Adrenal gland (tissue), 19 donors: ENCODE measurements around the gene CLEC2L. TPM values are rescaled to one million over a fixed set of nuclear protein-coding genes. Genes with fewer than 3 reads are reported as not detected.

Experiments used
- DNase-seq, 7 donors: peaks; one replicate each; pipeline ENCODE4 v3.0.0-alpha.2; 2019 to 2020
- H3K27ac ChIP-seq, 5 donors: fragments of 200-600 bp; sonication (generic) in 4 of 5; 1 replicate in 3 of 5; 2 replicates in 2 of 5; pipeline versions ENCODE4 v1.5.1 to v1.8.0; 2016 to 2020; ENCODE audit warnings: mild to moderate bottlenecking in 1 of 5
- H3K27me3 ChIP-seq: fragments of 200-600 bp; 2 replicates; pipeline ENCODE4 v1.8.0; 2021
- H3K36me3 ChIP-seq, 2 donors: fragments of 200-600 bp; replicated peaks in 1 of 2; 1 replicate in 1 of 2; 2 replicates in 1 of 2; pipeline versions ENCODE4 v1.5.1 to v1.8.0; 2018 to 2022
- H3K4me1 ChIP-seq, 2 donors: fragments of 200-600 bp; replicated peaks in 1 of 2; 1 replicate in 1 of 2; 2 replicates in 1 of 2; pipeline versions ENCODE4 v1.5.1 to v1.8.0; 2018 to 2021
- H3K4me3 ChIP-seq, 4 donors: fragments of 200-600 bp; sonication (generic) in 3 of 4; one replicate each; pipeline ENCODE4 v1.5.1; 2016 to 2018
- H3K9me3 ChIP-seq, 3 donors: fragments of 200-600 bp; sonication (generic) in 1 of 3; replicated peaks in 1 of 3; 1 replicate in 2 of 3; 2 replicates in 1 of 3; pipeline versions ENCODE4 v1.5.1 to v1.8.0; 2016 to 2021
- POLR2A ChIP-seq, 2 donors: fragments of 450-650 bp; IDR thresholded peaks; one replicate each; pipeline ENCODE4 v1.6.1; 2017; ENCODE audit warnings: antibody characterized with exemption in 2 of 2, mild to moderate bottlenecking in 2 of 2, moderate library complexity in 1 of 2
- WGBS, 4 donors: extraction: QIAGEN DNeasy Blood & Tissue Kit in 2 of 4; methylation state at CpG; one replicate each; pipeline versions ENCODE4 v1.1.5 to v1.1.7; 2013 to 2017; 5-methylcytosine and 5-hydroxymethylcytosine counted together
- intact Hi-C, 2 donors: fragments of 100-400 bp; cut with DNase I; formaldehyde crosslinking; loops; one replicate each; pipeline versions ENCODE4 v1.14.1 to v1.15.0; 2022 to 2023
- long read RNA-seq, 10 donors: library from polyadenylated mRNA in 3 of 10; unstranded in 2 of 10; stranded (forward) in 1 of 10; transcript quantifications; one replicate each; pipeline ENCODE4 v2.0.0 and lab custom pipeline, GENCODE V29; 2021 to 2026
- polyA plus RNA-seq, 3 donors: library from polyadenylated mRNA; stranded (reverse); fragments of 200-250 nt in 2 of 3; fragments of 350-450 nt in 1 of 3; fragmentation: Illumina TruSeq in 1 of 3; extraction: RNeasy Lipid Tissue Mini Kit (QIAGEN cat#74804) in 1 of 3; gene quantifications; one replicate each; pipeline ENCODE4 v1.2.3, GENCODE V29; 2013 to 2014
- total RNA-seq, 9 donors: library from RNA; depleted of rRNA in 4 of 9; stranded (reverse); fragments of >200 nt in 4 of 9; fragments of 120-200 nt in 1 of 9; fragmentation: NEBNext Ultra II Directional in 1 of 9; extraction: Animal tissue kit (Norgen Biotek cat#: 25700) in 1 of 9; gene quantifications; one replicate each; pipeline versions ENCODE4 v1.1.0 to v1.2.4, GENCODE V29; 2013 to 2023
- TF ChIP-seq, protein P1 (sequence below), 6 experiments: fragments of 450-650 bp in 4 of 6; fragments of 200-600 bp in 2 of 6; sonication (generic) in 1 of 6; IDR thresholded peaks; 1 replicate in 5 of 6; 2 replicates in 1 of 6; pipeline versions ENCODE4 v1.5.1 to v1.8.0; 2016 to 2021; ENCODE audit warnings: antibody characterized with exemption in 6 of 6, mild to moderate bottlenecking in 2 of 6, moderate library complexity in 1 of 6
- donor health status: healthy with polysubstance abuse.
- donor health status: Bipolar disorder and iron deficiency.
- donor health status: DM: yes; HTN: yes; CAD: no.
- donor health status: DM: no; HTN: no; CAD: no.
- donor health status: DM: no; HTN: no; CAD: no.
- donor health status: DM: yes; HTN: yes; CAD: no.

CLEC2L gene
- total RNA-seq = under 1 TPM in 2 of 9 donors, not detected in 7; 0.06 to 0.18 TPM
- not detected for polyA plus RNA-seq
- long read RNA-seq, donor 1 = 0 reads
- long read RNA-seq, donor 2 = 0 reads
- long read RNA-seq, donor 3 = 0 reads
- long read RNA-seq, donor 4 = 0 reads
- long read RNA-seq, donor 5 = 0 reads
- long read RNA-seq, donor 6 = 0 reads
- long read RNA-seq, donor 7 = 0 reads
- long read RNA-seq, donor 8 = 0 reads
- long read RNA-seq, donor 9 = 0 reads
- long read RNA-seq, donor 10 = 0 reads

DNA sequence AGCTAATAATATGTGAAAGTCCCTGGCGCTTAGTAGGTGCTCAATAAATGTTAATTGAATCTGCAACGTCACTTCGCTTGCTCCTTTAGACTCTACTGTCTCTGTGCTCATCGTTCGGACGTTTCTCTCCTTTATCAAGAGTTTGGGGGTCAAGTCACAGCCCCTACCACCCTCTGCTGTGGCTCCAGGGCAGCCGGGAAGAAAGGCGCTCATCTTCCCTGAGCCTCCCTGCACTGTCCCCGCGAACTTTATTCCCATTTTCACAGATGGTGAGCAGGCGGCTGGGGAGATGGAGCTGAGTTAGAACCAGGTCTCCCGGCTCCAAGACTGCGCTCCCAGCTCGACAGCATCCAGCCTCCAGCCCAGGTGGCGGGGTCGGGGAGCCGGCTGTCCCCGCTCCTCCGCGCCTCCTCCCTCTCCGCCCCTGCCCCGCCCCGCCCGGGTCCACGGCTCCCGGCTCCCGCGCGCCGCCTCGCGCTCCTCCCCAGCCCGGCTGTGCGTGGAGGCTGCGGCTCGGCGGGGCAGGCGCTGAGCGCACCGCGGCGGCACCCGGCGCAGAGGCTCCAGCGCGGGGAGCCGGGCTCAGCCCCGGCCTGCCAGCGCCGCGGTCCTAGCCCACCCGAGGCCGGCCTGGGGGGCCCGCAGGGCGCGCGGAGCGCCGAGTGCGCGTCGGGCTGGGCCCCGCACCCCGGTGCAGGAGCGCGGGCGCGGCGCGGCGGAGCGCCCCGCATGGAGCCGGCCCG is at the start of gene CLEC2L:
Gene CLEC2L, plus strand, starts transcription at position 487 of the 743 bp plus-strand sequence. Its CDS starts 243 bp downstream, at position 730.
- intact Hi-C loops = no loop called here
- H3K9me3 ChIP-seq = no peaks in the 10 kb centered on the region

GRCh38 chr7:139476139-139476538 is 47.3 kb upstream of the CLEC2L start:
- H3K27ac ChIP-seq = no peak overlapping the region
- no peaks in the 10 kb centered on the region for H3K9me3 ChIP-seq
- no peaks in the 10 kb centered on the region for H3K4me1 ChIP-seq
- no peaks in the 10 kb centered on the region for H3K36me3 ChIP-seq
- intact Hi-C loops = no loop called here
- H3K4me3 ChIP-seq = no peak overlapping the region
- 80 to 94% (median 92%) methylated on average over 8 of the region's 8 CpGs for WGBS, 4 donors
- peaks cover 5% of the 10 kb centered on the region for H3K27me3 ChIP-seq
- no peak for DNase-seq
- TF ChIP-seq POLR2A (IDR thresholded peaks at IDR 0.05) = no peak
- TF ChIP-seq, protein P1, sequence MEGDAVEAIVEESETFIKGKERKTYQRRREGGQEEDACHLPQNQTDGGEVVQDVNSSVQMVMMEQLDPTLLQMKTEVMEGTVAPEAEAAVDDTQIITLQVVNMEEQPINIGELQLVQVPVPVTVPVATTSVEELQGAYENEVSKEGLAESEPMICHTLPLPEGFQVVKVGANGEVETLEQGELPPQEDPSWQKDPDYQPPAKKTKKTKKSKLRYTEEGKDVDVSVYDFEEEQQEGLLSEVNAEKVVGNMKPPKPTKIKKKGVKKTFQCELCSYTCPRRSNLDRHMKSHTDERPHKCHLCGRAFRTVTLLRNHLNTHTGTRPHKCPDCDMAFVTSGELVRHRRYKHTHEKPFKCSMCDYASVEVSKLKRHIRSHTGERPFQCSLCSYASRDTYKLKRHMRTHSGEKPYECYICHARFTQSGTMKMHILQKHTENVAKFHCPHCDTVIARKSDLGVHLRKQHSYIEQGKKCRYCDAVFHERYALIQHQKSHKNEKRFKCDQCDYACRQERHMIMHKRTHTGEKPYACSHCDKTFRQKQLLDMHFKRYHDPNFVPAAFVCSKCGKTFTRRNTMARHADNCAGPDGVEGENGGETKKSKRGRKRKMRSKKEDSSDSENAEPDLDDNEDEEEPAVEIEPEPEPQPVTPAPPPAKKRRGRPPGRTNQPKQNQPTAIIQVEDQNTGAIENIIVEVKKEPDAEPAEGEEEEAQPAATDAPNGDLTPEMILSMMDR (IDR thresholded peaks at IDR 0.05) = no peak

More for the DNA sequence above, at the start of gene CLEC2L:
- DNase-seq = no peak
- Histone ChIP-seq H3K4me3 (no peak within 1 kb of the TSS), H3K36me3 (no peaks in the 10 kb centered on the region), H3K4me1 (no peaks in the 10 kb centered on the region), H3K27ac (no peak within 1 kb of the TSS), H3K27me3 (peaks cover 16% of the 10 kb centered on the region)
- TF ChIP-seq, protein P1 (IDR thresholded peaks at IDR 0.05) = no peak
- no peak for TF ChIP-seq POLR2A (IDR thresholded peaks at IDR 0.05)
- WGBS, 4 donors = 2 to 33% (median 6%) methylated on average over 3 to 75 of the region's 75 CpGs

GRCh38 chr7:139476891-139477290 is 46.6 kb upstream of the CLEC2L start:
- intact Hi-C loops = no loop called here
- no peaks in the 10 kb centered on the region for H3K36me3 ChIP-seq
- 84 to 91% (median 88%) methylated on average over 6 of the region's 6 CpGs for WGBS, 4 donors

DNA sequence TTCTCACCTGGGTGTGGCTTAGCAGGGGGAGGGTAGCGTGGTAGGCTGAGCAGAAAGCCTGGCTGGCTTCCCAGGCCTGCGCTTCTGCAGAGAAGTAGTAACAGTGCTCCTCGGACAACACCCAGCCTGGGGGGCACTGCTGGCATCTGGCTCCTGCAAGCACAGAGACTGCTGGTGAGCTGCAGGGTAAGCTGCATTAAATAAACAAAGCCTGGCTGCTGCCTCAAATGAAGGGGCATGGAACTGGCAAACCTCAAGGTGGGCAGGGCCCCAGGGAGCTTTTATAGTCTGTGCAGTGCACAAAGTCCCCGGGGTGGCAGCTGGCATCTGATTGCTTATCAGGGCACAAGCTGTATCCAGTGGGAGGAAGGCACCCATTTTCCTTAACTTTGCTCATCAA is 43.9 kb upstream of the CLEC2L start:
- no peak for DNase-seq
- Histone ChIP-seq H3K36me3 (no peaks in the 10 kb centered on the region), H3K4me1 (peaks cover 4 to 15% of the 10 kb centered on the region in 2 donors), H3K9me3 (no peaks in the 10 kb centered on the region), H3K4me3 (no peak overlapping the region), H3K27ac (no peak overlapping the region), H3K27me3 (peaks cover 30% of the 10 kb centered on the region)
- TF ChIP-seq, protein P1 (IDR thresholded peaks at IDR 0.05) = no peak
- TF ChIP-seq POLR2A (IDR thresholded peaks at IDR 0.05) = no peak
- WGBS, 4 donors = 60 to 83% (median 68%) methylated on average over 1 to 4 of the region's 4 CpGs
- intact Hi-C loops = no loop called here

More at GRCh38 chr7:139476891-139477290, 46.6 kb upstream of the CLEC2L start:
- no peak overlapping the region for H3K27ac ChIP-seq
- no peaks in the 10 kb centered on the region for H3K4me1 ChIP-seq
- H3K4me3 ChIP-seq = no peak overlapping the region
- peaks cover 6% of the 10 kb centered on the region for H3K27me3 ChIP-seq
- TF ChIP-seq, protein P1 (IDR thresholded peaks at IDR 0.05) = no peak
- no peak for TF ChIP-seq POLR2A (IDR thresholded peaks at IDR 0.05)
- DNase-seq = no peak
- no peaks in the 10 kb centered on the region for H3K9me3 ChIP-seq
